ENCODE measurements around the gene DYRK1B.
"Not testable (repeated sequence)": the region's sequence is repeated elsewhere in the genome, so short reads cannot be mapped to it uniquely, and the experiment has no call there.

DYRK1B gene

DNA sequence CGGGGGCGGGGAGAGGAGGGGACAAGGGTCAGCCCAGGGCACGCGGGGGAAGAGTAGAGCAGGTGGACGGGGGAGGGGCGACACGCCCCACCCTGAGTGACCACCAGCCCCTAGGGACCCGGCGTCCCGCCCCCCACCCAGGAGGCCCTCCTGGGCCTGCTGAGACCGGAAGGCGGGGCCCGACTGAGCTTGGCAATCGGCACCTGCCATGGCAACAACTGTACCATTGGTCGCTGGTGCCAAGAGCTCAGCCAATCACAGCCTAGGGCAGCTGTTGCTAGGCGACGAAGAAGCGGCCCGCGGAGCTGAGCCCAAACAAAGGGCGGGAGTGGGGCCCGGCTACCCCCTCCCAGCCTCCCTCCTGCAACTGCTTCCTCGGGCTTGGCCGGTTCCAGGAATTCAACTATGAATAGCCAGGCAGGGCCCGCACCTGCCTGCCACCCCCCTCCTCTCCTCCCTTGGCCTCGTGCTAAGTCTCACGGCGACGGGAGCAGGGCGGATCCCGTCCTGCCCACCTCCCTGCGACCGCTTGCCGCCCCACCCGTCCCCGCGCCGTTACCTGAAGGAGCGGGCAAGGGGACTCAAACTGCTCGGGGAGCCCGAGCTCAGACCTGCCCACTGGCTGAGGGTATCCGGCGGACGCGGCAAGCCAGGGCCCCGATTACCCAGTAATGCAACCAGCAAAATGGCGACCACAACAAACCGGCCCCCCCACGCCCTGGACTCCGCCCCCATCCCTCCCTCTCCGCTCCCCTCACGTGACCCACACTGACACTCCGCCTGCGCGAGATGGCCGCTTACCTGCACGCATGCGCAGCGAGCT, at the start of gene DYRK1B:
DYRK1B (minus strand) TSS at position 699 of the 823 bp plus-strand sequence. CDS start 2,295 bp downstream, outside the sequence.
- peak; percentile 93 to 94 for DNase-seq (ENCODE audit: low read depth in 2 of 2)

DNA sequence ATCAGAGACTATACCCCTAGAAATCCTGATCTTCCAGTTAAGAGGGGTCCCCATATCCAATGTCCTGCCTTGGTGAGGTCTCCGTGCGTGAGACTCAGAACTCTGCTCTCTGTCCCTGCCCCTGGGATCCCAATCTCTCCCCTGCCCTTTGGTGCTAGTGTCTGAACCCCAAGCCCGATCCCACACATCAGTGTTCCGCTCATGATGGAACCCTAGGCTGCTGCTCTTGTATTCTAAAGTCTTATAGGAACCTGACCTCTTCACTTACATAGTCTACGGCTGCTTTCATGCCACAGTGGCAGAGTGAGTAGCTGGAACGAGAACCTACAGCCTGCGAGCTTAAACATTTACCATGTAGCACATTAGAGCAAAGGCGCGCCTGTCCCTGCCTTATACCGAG, 48.7 kb upstream of the DYRK1B start:
- DNase-seq (ENCODE audit: low read depth in 2 of 2): not testable (repeated sequence)

GRCh38 chr19:39881495-39882110, 47.6 kb upstream of the DYRK1B start:
- not testable (repeated sequence) for DNase-seq (ENCODE audit: low read depth in 2 of 2)

DNA sequence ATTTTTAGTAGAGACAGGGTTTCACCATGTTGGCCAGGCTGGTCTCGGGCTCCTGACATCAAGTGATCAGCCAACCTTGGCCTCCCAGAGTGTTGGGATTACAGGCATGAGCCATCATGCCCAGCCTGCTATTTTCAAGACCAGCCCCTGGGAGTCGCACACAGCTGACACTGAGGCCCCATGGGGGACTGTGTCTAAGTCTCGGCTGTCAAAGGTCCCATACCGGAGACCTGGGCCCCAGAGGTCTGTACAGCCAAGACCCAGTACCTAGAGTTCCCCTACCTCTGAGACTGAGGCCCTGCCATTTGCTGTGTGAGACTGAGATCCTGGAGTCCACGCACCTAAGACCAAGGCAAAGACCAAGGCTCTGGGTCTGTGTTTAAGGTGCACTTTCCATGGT, 46.3 kb upstream of the DYRK1B start:
- not testable (repeated sequence) for DNase-seq (ENCODE audit: low read depth in 2 of 2)

DNA sequence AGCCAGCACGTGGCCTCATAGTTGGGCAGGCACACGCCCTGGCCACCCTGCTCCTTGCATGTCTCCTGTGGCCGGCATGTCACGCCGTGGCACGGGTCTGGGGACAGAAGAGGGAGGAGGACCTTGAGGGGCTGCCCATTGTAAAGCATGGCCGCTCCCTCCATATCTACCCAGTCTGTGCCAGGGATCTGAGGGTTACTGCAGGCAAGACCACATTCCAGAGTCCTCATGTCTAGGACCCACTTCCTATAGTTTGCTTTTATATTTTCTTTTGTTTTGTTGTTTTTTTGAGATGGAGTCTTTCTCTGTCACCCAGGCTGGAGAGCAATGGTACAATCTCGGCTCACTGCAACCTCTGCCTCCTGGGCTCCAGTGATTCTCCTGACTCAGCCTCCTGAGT, 45.8 kb upstream of the DYRK1B start:
- not testable (repeated sequence) for DNase-seq (ENCODE audit: low read depth in 2 of 2)

DNA sequence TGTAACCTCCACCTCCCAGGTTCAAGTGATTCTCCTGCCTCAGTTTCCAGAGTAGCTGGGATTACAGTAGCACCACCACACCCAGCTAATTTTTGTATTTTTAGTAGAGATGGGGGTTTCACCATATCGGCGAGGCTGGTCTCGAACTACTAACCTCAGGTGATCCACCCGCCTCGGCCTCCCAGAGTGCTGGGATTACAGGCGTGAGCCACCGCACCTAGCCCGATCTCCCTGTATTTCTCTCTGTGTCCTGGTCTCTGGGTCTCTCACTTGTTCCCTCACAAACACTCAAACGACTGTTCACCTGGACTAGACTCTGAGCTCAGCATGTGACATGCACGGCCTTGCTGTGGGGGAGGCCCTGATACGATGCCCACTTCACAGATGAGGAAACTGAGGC, 44.9 kb upstream of the DYRK1B start:
- DNase-seq (ENCODE audit: low read depth in 2 of 2): not testable (repeated sequence)

DNA sequence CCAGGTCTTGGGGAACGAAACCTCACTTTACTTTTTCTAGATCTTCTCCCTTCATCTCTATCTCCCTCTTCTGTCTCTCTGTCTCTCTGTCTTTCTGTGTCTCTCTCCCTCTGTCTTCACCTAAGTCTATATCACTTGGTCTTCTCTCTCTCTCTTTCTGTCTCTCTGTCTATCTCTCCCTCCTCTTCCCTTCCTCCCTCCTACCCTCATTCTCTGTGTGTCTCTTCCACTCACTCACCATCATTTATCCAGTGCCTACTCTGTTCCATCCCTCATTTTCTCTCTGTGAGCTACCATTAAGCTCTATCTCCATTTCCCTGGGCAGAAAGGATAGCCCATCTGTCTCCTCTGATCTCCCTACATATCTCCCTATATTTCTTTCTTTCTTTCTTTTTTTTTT, 44.4 kb upstream of the DYRK1B start:
- no peak for DNase-seq (ENCODE audit: low read depth in 2 of 2)

DNA sequence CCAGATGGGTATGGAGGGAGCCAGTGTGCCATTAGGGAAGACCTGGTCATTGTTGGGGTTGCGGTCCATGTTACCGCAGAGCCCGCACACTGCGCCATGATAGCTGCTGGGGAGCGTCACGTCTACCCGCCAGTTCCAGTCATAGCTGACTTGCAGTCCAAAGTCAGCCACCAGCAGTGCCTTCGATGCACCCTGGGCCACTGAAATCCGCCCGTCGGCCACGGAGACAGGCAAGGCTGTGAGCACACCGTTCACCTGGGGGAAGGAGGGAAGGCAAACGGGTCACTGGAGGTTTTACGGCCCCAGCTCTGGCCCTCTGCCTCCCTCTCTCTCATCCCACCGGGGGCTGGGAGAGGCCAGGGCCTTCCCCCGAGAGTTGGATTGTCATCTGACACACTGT, 44.0 kb upstream of the DYRK1B start:
- not testable (repeated sequence) for DNase-seq (ENCODE audit: low read depth in 2 of 2)

DNA sequence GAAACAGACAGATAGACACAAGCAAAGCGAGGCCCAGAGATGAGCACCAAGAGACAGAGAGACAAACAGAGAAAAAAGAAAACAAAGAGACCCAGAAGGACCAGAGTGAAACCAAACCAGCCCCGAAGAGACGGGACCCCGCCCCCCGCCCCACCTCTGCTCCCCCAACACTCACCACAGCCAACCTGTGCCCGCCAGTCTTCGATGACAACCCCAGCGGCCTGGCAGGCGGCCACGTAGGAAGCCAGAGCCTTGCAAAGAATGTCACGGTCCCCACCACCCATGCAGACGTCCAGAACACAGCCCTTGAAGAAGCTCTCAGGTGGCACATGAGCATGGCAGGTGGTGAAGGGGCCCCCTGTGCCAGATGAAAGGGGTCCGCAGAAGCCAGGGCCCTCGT, 43.5 kb upstream of the DYRK1B start:
- not testable (repeated sequence) for DNase-seq (ENCODE audit: low read depth in 2 of 2)

DNA sequence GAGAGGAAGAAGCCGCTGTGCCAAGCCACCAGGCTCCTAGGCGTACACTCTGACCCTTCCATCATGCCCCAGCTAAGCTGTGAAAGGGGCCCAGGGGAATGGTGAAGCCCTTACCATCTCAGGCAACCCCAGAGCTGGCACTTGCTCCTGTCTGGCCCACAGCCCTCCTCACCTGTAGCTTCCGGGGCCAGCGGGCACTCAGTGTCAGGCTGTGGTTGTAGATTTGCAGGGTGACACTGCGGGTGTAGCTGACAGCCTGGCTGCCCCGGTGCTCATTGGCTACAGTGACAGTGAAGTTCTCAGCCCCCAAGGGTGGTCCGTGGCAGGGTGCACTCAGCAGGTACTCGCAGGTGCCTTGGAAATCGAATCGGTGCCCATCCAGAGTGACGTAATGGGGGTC, 42.5 kb upstream of the DYRK1B start:
- DNase-seq (ENCODE audit: low read depth in 2 of 2): not testable (repeated sequence)

GRCh38 chr19:39875401-39875864, 41.5 kb upstream of the DYRK1B start:
- not testable (repeated sequence) for DNase-seq (ENCODE audit: low read depth in 2 of 2)

DNA sequence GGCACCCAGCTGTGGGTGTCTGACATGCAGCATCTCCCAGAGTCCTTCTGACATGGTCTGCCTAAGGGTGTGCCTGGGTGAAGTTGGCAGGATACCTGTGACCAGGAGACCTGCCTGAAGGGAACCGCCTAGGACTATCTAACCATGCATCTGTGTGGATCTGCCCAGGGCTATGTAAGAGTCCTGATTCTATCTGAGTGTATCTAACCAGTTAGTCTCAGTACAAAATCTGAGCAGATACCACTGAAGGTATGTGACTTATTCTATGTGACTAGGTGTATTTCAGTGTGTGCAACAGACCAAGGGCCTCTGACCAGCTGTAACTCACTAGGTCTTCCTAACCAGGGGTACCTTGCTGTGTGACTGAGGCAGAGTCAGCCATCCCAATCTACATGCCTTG, 40.4 kb upstream of the DYRK1B start:
- DNase-seq (ENCODE audit: low read depth in 2 of 2): no peak

GRCh38 chr19:39873385-39873784, 39.4 kb upstream of the DYRK1B start:
- no peak for DNase-seq (ENCODE audit: low read depth in 2 of 2)

DNA sequence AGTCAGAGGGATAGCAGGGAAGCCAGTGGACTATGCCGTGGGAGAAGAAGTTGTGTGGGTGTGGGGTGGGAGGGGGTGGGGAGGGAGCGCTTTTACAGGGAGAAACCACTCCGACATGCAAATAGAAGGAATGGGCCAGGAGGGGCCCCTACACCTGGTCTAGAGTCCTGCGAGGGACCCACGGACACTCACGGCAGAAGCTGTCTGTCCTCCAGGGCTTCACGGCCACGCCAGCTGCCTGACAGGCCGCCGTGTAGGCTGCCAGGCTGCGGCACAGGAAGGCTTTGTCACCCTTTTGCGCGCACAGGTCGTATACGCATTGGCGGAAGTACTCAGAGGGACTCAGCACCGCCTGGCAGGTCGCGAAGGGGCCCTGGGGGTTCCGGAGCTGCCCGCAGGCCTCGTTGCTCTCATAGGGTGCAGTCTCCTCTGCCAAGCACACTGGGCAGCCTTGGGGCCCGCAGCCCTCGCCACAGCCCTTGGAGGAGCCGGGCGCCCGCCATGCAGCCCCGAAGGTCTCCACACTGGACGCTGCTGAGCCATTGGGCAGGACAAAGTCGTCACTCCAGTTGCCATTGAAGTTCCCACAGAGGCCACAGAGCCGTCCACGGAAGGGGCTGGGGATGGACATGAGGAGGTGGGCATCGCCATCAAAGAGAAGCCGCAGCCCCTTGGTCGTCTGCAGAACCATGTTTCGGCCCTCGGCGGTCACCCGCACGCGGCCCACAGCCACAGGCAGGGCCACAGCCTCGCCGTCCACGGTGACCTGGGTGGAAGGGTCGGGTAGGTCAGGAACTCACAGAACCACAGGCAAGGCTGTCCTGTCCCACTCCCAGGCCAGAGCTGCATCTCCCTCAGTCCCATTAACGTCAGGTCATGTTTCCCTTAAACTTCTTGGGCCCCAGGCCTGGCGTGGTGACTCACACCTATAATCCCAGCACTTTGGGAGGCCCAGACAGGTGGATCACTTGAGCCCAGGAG, 38.2 kb upstream of the DYRK1B start:
- DNase-seq (ENCODE audit: low read depth in 2 of 2): no peak

GRCh38 chr19:39871362-39871761, 37.4 kb upstream of the DYRK1B start:
- DNase-seq (ENCODE audit: low read depth in 2 of 2): no peak

DNA sequence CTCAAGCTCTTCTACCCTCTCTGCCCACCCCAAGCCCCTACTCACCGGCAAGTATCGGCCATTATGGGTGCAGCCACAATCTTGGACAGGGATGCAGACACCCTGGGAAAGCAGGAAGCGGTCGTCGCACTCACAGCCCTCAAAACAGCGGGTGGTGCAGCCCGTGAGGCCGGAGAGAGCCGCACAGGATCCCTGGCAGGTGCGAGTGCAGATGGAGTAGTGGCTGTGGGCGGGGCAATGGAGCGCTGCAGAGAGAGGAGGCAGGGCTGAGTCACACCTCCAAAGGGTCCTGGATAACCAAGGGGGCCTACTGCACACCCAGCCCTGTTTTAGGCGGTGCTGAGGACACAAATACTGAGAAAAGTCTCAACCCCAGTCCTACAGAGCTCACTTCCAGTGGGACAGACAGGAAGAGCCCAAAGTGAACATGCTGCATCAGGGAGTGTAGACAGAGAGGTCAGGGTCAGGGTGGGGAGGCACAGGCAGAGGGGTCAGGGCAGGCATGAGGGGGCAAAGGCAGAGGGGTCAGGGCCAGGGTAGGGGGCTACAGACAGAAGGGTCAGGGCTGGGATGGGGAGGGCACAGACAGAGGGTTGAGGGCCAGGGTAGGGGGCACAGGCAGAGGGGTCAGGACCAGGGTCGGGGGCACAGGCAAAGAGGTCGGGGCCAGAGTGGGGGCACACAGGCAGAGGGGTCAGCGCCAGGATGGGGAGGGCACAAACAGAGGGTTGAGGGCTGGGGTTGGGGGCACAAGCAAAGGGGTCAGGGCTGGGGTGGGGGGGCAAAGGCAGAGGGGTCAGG, 36.4 kb upstream of the DYRK1B start:
- no peak for DNase-seq (ENCODE audit: low read depth in 2 of 2)

- DNase-seq (ENCODE audit: low read depth in 2 of 2): no peak
Measured at GRCh38 chr19:39867952-39868351, 34.0 kb upstream of the DYRK1B start.

- DNase-seq (ENCODE audit: low read depth in 2 of 2): no peak
Measured at GRCh38 chr19:39867133-39867532, 33.2 kb upstream of the DYRK1B start.

DNA sequence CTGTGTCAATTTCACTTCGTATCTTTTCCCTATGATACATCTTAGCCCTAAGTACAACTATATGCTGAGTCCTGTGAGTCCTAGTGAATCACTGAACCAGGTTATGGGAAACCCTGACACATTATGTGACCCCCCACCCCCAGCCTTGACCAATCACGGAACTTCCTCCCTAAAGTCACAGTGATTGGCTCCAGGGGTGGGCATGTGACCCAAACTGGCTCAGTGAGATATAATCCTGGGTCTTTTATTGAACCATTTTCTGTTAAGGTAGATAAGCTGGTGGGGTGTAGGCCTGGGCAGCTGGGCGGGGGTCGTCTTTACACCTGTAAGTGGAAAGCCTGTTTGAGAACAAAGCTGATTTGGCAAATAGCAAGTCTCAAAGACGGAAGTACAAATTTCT, 32.0 kb upstream of the DYRK1B start:
- no peak for DNase-seq (ENCODE audit: low read depth in 2 of 2)

DNA sequence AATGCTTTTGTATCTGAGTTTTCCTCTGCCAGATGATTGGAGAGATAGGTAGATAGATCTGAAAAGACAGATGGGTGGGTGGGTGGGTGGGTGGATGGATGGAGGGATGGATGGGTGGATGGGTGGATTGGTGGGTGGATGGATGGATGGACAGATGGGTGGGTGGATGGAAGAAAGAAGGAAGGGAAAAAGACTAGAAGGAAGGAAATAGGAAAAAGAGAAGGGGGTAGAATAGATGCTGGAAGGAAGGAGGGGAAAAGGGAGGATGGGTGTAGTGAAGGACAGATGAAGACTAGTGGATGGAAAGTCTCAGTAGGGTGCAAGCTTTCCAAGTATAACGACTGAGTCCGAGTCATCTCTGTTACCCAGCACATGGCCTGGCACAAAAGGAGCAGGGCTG, 31.2 kb upstream of the DYRK1B start:
- no peak for DNase-seq (ENCODE audit: low read depth in 2 of 2)

GRCh38 chr19:39864118-39864517, 30.2 kb upstream of the DYRK1B start:
- no peak for DNase-seq (ENCODE audit: low read depth in 2 of 2)

All from fibroblast of skin of left quadriceps (primary cell).